Mucosa of descending colon (tissue), 3 donors: ENCODE data around the gene PICALM. TPM values are rescaled to one million over a fixed set of nuclear protein-coding genes. Genes with fewer than 3 reads are reported as not detected.

Experiments used
- ATAC-seq: fragments of 200-7000 bp; cut with Tn5 transposase; one replicate; pipeline ENCODE4 v1.9.1; 2020; ENCODE audit warnings: mild to moderate bottlenecking, moderate library complexity
- DNase-seq, 3 donors: peaks; one replicate each; pipeline ENCODE4 v3.0.0-alpha.2; 2020
- H3K36me3 ChIP-seq: fragments of 200-600 bp; one replicate; pipeline ENCODE4 v1.8.0; 2021; ENCODE audit warnings: low read depth, mild to moderate bottlenecking
- H3K4me1 ChIP-seq: fragments of 200-600 bp; one replicate; pipeline ENCODE4 v1.8.0; 2021; ENCODE audit warnings: low read depth, mild to moderate bottlenecking
- H3K4me3 ChIP-seq: fragments of 200-600 bp; one replicate; pipeline ENCODE4 v1.8.0; 2021; ENCODE audit warnings: mild to moderate bottlenecking
- H3K9me3 ChIP-seq: fragments of 200-600 bp; one replicate; pipeline ENCODE4 v1.8.0; 2021; ENCODE audit warnings: mild to moderate bottlenecking
- CTCF ChIP-seq: fragments of 200-600 bp; IDR thresholded peaks from one replicate; pipeline ENCODE4 v1.8.0; 2022; ENCODE audit warnings: antibody characterized with exemption, mild to moderate bottlenecking
- intact Hi-C, 2 donors: fragments of 100-400 bp; cut with DNase I in 1 of 2; cut with micrococcal nuclease in 1 of 2; formaldehyde crosslinking; loops; one replicate each; pipeline versions ENCODE4 v1.11.0 to v1.11.1; 2022; cut with DNase I, micrococcal nuclease
- total RNA-seq, 3 donors: library from RNA; stranded (reverse); fragmentation: NEBNext Ultra II Directional in 2 of 3; extraction: Animal tissue kit (Norgen Biotek cat#: 25700) in 2 of 3; gene quantifications; one replicate each; pipeline versions ENCODE4 v1.2.1 to v1.2.4, GENCODE V29; 2021 to 2023
- donor health status: DM: no; HTN: no; CAD: no; lungs with moderate emphysema.
- donor health status: DM: no; HTN: no; CAD: no.
- donor health status: DM: no; HTN: yes; CAD: no.

Gene PICALM
- total RNA-seq, 3 donors from 2014 or later, result 163 to 174 (median 163) TPM

DNA sequence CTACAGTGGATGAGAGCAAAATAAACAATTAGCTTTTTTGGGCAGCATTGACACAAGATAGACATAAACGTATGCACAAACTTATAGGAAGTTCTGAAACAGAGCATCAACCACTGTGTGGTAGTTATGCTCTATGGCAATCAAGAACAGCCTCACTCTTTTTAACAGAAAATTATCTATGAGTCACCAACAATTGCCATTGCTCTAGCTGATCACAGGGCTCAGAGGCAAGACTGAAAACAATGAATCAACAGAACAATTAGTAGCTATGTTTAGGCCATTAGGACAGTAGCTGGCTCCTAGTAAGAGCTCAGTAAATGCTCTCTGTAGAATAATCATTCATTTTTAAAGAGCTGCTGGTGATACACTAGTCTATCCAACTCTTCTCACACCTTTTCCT is 34.9 kb upstream of the PICALM start:
- no peak for TF ChIP-seq CTCF
- Histone ChIP-seq H3K4me1 (peaks cover 4% of the 10 kb centered on the region), H3K4me3 (no peak overlapping the region), H3K9me3 (no peaks in the 10 kb centered on the region), H3K36me3 (no peaks in the 10 kb centered on the region)
- intact Hi-C loops, result no loop called here
- DNase-seq (no peak), ATAC-seq (no peak)

DNA sequence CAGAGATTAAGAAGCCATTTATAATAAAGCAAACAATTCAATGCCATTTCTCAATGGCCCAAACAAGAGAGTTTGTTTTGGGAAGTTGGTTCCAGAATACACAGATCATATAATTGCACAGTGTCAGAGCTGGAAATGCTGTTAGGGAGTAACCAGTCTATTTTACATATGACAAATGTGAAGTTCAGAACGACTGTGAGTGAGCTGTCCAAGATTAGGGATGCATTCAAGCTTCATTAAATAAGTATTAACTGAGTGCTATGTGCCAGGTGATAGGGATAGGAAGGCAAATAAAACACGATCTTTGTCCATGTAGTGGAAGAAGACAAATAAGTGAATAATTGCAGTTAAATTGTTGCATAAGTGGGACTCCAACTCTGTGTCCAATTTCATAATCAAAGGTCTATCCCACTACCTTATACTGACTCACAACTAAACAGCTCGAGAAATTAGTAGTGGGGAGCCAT is 33.1 kb upstream of the PICALM start:
- ATAC-seq (no peak), DNase-seq (no peak)
- Histone ChIP-seq H3K4me3 (no peak overlapping the region), H3K9me3 (no peaks in the 10 kb centered on the region), H3K4me1 (peaks cover 4% of the 10 kb centered on the region), H3K36me3 (no peaks in the 10 kb centered on the region)
- no peak for TF ChIP-seq CTCF
- intact Hi-C loops, result no loop called here

DNA sequence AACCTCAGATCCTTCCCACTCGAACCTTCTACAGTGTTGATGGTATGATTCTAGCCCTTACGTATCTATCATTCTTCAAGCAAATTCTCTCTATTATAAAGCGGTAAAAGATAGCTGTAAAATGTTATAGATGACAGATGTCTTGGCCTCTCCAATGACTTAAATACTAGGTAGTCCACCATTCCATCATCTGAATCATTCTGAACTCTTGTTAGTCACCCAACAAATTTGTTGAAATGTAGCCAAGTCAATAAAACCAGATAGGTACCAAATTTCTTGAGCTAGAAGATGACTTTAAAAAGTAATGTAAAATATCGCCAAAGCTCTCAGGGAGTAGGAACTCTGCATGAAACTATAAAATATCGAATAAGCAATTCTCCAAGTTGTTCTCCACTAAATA is 32.6 kb upstream of the PICALM start:
- intact Hi-C loops, result no loop called here
- Histone ChIP-seq H3K9me3 (no peaks in the 10 kb centered on the region), H3K4me1 (peaks cover 4% of the 10 kb centered on the region), H3K36me3 (no peaks in the 10 kb centered on the region), H3K4me3 (no peak overlapping the region)
- ATAC-seq (no peak), DNase-seq (no peak)
- no peak for TF ChIP-seq CTCF

- Histone ChIP-seq H3K36me3 (no peaks in the 10 kb centered on the region), H3K4me1 (peaks cover 4% of the 10 kb centered on the region), H3K9me3 (no peaks in the 10 kb centered on the region), H3K4me3 (no peak overlapping the region)
- ATAC-seq (peak; percentile 16), DNase-seq (peak in 2 of 3 donors; percentile 41 to 48)
- intact Hi-C loops, result no loop called here
- TF ChIP-seq CTCF, result no peak
These were observed 31.0 kb upstream of the PICALM start for GRCh38 chr11:86099874-86100273.

DNA sequence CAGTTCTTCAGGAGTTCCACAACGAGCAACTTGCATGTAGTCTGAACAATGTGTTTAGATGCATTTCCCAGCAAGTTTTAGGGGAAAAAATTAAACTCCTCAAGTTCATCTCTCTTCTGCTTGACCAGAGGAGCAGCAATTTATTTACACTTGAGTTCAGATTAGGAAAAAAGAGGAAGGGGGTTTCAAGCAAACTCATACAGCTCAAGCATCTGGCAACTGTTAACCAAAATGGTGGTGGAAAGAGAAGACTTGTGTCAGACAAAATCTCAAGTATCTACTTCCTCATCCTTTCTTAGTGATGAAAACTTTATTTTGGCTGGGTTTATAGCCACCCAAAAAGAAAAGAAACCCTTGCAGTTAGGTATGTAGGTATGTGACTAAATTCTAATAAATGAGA is 29.1 kb upstream of the PICALM start:
- H3K4me1 ChIP-seq, result peaks cover 4% of the 10 kb centered on the region
- intact Hi-C loops, result no loop called here
- no peak for ATAC-seq
- no peaks in the 10 kb centered on the region for H3K9me3 ChIP-seq
- H3K4me3 ChIP-seq, result no peak overlapping the region
- H3K36me3 ChIP-seq, result no peaks in the 10 kb centered on the region
- no peak for TF ChIP-seq CTCF
- no peak for DNase-seq

- intact Hi-C loops, result no loop called here
- H3K4me3 ChIP-seq, result no peak overlapping the region
- DNase-seq, result no peak
- no peaks in the 10 kb centered on the region for H3K9me3 ChIP-seq
- TF ChIP-seq CTCF, result no peak
- H3K4me1 ChIP-seq, result peaks cover 6% of the 10 kb centered on the region
- no peak for ATAC-seq
- no peaks in the 10 kb centered on the region for H3K36me3 ChIP-seq
These were observed 22.7 kb upstream of the PICALM start for GRCh38 chr11:86091566-86091965.
